ENCODE measurements around the gene SIPA1L3. TPM values are rescaled to one million over a fixed set of nuclear protein-coding genes. Genes with fewer than 3 reads are reported as not detected.
"Not testable (repeated sequence)": the region's sequence is repeated elsewhere in the genome, so short reads cannot be mapped to it uniquely, and the experiment has no call there.

Gene SIPA1L3
- total RNA-seq, 1 donor from 2014 or later, result 27.1 TPM

DNA sequence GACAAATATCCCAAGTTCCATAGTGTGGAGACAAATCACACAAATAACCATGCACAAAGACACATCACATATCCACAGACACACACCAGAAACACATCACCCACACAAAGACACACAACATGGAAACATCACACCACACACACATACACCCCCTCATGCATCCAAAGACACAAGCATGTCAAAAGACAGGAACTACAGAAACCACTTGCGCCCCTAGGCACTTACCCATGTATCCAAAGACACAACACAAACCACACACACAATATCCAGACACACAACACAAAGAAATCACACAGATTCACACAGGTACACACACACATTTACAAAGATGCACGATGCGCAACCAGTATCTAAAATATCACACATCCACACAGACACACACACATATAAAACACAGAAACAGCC, 316.1 kb downstream of the SIPA1L3 start:
- Histone ChIP-seq H3K4me3 (no peak overlapping the region), H3K9me3 (no peaks in the 10 kb centered on the region), H3K4me1 (peaks cover 4 to 5% of the 10 kb centered on the region in 2 donors), H3K27me3 (peaks cover 27% of the 10 kb centered on the region), H3K27ac (no peak overlapping the region), H3K36me3 (no peaks in the 10 kb centered on the region)
- DNase-seq (ENCODE audit: low spot score in 2 of 2), result no peak
- TF ChIP-seq, protein P1, sequence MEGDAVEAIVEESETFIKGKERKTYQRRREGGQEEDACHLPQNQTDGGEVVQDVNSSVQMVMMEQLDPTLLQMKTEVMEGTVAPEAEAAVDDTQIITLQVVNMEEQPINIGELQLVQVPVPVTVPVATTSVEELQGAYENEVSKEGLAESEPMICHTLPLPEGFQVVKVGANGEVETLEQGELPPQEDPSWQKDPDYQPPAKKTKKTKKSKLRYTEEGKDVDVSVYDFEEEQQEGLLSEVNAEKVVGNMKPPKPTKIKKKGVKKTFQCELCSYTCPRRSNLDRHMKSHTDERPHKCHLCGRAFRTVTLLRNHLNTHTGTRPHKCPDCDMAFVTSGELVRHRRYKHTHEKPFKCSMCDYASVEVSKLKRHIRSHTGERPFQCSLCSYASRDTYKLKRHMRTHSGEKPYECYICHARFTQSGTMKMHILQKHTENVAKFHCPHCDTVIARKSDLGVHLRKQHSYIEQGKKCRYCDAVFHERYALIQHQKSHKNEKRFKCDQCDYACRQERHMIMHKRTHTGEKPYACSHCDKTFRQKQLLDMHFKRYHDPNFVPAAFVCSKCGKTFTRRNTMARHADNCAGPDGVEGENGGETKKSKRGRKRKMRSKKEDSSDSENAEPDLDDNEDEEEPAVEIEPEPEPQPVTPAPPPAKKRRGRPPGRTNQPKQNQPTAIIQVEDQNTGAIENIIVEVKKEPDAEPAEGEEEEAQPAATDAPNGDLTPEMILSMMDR (IDR thresholded peaks at IDR 0.05), result no peak
- intact Hi-C loops (cut with DNase I), result no loop called here

DNA sequence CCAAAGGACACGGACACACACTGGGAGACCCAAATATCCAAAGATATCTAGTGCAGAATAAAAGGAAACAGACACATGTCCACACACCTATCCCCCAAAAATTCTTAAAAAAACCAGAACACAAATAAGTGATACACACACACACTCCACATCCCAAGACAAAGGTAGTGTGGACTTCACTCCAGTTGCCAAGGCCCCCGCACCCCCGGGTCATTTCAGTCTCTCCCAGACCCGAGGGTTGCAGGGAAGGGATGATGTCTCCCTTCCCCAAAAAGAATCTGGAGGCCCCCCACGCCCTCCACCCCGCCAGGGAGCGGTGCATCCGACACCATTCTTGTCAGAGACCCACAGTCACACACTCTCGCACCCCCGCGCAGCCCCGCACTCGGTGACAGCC, 316.6 kb downstream of the SIPA1L3 start:
- Histone ChIP-seq H3K36me3 (no peaks in the 10 kb centered on the region), H3K27me3 (peaks cover 32% of the 10 kb centered on the region), H3K27ac (no peak overlapping the region), H3K4me1 (peaks cover 8 to 9% of the 10 kb centered on the region in 2 donors), H3K4me3 (peak overlapping the region in 1 of 2 donors; percentile 54), H3K9me3 (no peaks in the 10 kb centered on the region)
- TF ChIP-seq, protein P1 (IDR thresholded peaks at IDR 0.05), result no peak
- intact Hi-C loops (cut with DNase I), result no loop called here
- DNase-seq (ENCODE audit: low spot score in 2 of 2), result no peak

DNA sequence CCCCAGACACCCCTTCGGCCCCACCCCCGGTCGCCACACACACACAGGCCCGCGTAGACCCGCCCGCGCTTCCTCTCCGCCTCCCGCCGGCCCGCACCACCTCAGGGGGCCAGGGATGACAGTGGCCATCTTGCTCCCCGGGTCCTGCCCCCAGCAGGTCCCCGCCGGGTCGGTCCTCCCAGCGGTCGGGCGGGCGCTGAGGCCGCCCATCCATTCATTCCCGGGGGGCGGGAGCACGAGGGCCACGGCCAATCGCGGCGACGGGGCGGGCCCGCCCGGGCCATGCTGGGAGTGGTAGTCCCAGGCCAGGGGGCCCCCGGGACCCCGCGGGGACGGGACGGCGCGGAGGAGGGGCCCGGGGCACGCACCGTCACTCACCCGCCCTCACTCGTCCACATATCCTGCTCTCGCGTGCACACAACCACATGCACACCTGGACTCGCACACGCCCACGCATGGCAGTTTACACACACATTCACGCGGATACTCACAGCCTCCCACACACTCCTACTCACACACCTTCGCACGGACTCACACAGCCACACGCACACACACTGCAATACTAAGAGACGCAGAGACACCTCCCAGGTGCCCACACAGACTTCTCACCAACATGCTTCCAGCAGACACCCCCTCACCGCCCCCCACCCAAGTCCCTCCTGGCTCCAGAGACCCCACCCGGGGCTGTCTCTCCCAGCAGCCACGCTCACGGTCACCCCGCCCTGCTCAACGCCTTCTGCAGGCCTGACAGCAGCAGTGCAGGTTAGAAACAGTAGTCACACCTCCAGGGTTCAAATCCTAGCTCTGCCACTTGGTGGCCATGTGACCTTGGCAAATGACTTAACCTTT, 317.2 kb downstream of the SIPA1L3 start, which contains the start of gene DPF1:
TSS of gene DPF1 (minus strand) at position 209 of the 849 bp plus-strand sequence. CDS start at position 129, 80 bp downstream.
- Histone ChIP-seq H3K36me3 (no peaks in the 10 kb centered on the region), H3K4me1 (peaks cover 14 to 15% of the 10 kb centered on the region in 2 donors), H3K27ac (no peak within 1 kb of the TSS), H3K9me3 (no peaks in the 10 kb centered on the region), H3K27me3 (peaks cover 38% of the 10 kb centered on the region), H3K4me3 (peak within 1 kb of the TSS; percentile 32 to 54)
- DNase-seq (ENCODE audit: low spot score in 2 of 2), result no peak
- intact Hi-C loops (cut with DNase I), result no loop called here
- TF ChIP-seq, protein P1 (IDR thresholded peaks at IDR 0.05), result no peak

DNA sequence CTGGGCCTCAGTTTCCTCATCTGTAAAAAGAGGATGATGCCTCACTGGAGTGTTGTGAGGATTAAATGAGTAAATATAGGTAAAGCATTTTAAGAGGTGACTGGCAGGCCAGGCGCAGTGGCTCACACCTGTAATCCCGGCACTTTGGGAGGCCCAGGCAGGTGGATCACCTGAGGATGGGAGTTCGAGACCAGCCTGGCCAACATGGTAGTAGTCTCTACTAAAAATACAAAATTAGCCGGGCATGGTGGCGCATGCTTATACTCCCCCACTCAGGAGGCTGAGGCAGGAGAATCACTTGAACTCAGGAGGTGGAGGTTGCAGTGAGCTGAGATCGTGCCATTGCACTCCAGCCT, 317.8 kb downstream of the SIPA1L3 start:
- Histone ChIP-seq H3K4me1 (peaks cover 15 to 17% of the 10 kb centered on the region in 2 donors), H3K27me3 (peaks cover 39% of the 10 kb centered on the region)
- H3K27ac ChIP-seq; DNase-seq (ENCODE audit: low spot score in 2 of 2); H3K36me3 ChIP-seq; H3K9me3 ChIP-seq; H3K4me3 ChIP-seq: not testable (repeated sequence)
- intact Hi-C loops (cut with DNase I), result loop anchor here (5.0 kb wide), 2 partner anchors 83 to 323 kb away; no protein-coding TSS in a partner anchor

DNA sequence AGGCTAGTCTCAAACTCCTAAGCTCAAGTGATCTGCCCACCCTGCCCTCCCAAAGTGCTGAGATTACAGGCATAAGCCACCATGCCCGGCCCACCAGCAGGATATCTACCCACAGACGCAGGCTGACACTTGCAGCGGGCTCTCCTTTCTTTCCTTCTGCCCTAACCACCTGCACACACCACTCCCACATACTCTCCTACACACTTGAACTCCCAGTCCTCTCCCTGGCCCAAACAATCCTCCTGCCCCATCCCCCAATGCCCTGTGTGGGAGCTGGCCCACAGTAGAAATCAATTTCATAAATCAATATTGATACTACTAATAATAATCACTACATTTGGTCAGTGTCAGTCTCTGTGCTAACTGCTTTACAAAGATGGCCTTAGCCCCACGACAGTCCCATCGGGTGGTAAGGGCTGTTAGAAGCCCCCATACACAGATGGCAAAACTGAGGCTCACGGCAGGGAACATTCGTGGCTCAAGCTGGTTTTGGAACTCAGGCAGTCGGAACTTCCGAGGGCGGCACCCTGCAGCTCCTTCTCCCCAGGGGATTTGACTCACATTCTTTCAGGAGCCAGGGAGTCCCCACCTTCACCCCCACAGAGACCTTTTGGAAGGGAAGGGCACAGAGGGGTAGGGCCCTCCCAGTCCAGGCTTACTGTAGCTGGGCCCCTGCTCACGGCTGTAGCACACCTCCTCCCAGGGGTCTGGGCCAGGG, 320.4 kb downstream of the SIPA1L3 start:
- Histone ChIP-seq H3K27ac (no peak overlapping the region), H3K4me3 (no peak overlapping the region), H3K36me3 (no peaks in the 10 kb centered on the region), H3K9me3 (no peaks in the 10 kb centered on the region), H3K27me3 (peaks cover 39% of the 10 kb centered on the region), H3K4me1 (peaks cover 15 to 17% of the 10 kb centered on the region in 2 donors)
- intact Hi-C loops (cut with DNase I), result loop anchor here (5.0 kb wide), 2 partner anchors 85 to 325 kb away; no protein-coding TSS in a partner anchor
- no peak for DNase-seq (ENCODE audit: low spot score in 2 of 2)
- TF ChIP-seq, protein P1 (IDR thresholded peaks at IDR 0.05), result no peak

DNA sequence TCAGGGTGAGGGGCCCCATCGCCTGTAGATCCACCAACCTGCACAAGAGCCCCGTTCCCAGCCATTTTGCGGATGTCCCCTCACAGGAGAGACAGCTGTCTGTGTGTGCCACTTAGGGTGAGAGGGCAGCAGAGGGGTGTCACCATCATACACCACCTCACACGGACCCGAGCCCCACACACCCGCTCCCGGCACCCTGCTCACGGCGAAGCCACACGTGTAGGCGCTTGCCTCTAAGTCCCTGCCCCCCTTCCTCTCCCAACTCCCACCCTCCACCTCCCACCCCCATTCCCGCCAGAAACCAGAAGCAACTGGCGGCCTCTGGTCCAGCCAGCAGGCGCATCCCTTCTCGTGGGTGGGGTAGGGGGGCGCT, 321.0 kb downstream of the SIPA1L3 start:
- no peak for DNase-seq (ENCODE audit: low spot score in 2 of 2)
- TF ChIP-seq, protein P1 (IDR thresholded peaks at IDR 0.05), result no peak
- no peak overlapping the region for H3K27ac ChIP-seq
- peaks cover 39% of the 10 kb centered on the region for H3K27me3 ChIP-seq
- peaks cover 15 to 17% of the 10 kb centered on the region in 2 donors for H3K4me1 ChIP-seq
- peak overlapping the region; percentile 13 to 45 for H3K4me3 ChIP-seq
- no peaks in the 10 kb centered on the region for H3K9me3 ChIP-seq
- no peaks in the 10 kb centered on the region for H3K36me3 ChIP-seq
- intact Hi-C loops (cut with DNase I), result loop anchor here (5.0 kb wide), 2 partner anchors 86 to 326 kb away; no protein-coding TSS in a partner anchor
